AG04450 (cell line): ENCODE results near the gene KCNQ2. TPM values are rescaled to one million over a fixed set of nuclear protein-coding genes. Genes with fewer than 3 reads are reported as not detected.

Experiments used
- CTCF ChIA-PET: fragments of 300-600, 350-600 bp; formaldehyde crosslinking; extraction: SDS; loops from one replicate; lab custom pipeline; 2022; ENCODE audit warnings: antibody characterized with exemption, inconsistent platforms; lab: Charles Lee
- POLR2A ChIA-PET: fragments of 350-600 bp; formaldehyde crosslinking; extraction: SDS; loops from one replicate; lab custom pipeline; 2021; ENCODE audit warnings: antibody characterized with exemption, inconsistent platforms; lab: Yijun Ruan, JAX
- DNase-seq: peaks from one replicate; pipeline ENCODE4 v3.0.0-alpha.2; 2011; ENCODE audit warnings: low read depth, low spot score
- H3K27ac ChIP-seq: one replicate; pipeline ENCODE4 v1.5.1; 2012; ENCODE audit warnings: low read depth, low read length, control low read depth
- H3K27me3 ChIP-seq: one replicate; pipeline ENCODE4 v1.6.0; 2012; ENCODE audit warnings: low read length; ENCODE audit not compliant: control insufficient read depth, insufficient read depth
- H3K4me3 ChIP-seq: 2 replicates; pipeline ENCODE4 v1.5.1; 2011; ENCODE audit warnings: mild to moderate bottlenecking, low read depth, low read length, control low read depth
- H3K9me3 ChIP-seq: 2 replicates; pipeline ENCODE4 v1.5.1; 2012; ENCODE audit warnings: low read length; ENCODE audit not compliant: control insufficient read depth, insufficient read depth
- polyA plus RNA-seq: library from polyadenylated mRNA; depleted of rRNA; stranded (reverse); fragments of >200 nt; gene quantifications from 2 replicates; pipeline ENCODE4 v1.2.3, GENCODE V29; 2011
- TF ChIP-seq, protein P1 (sequence below): IDR thresholded peaks from 2 replicates; pipeline ENCODE4 v1.5.1; 2011; ENCODE audit warnings: low read depth, low read length, control low read depth, inconsistent platforms

Gene KCNQ2
- polyA plus RNA-seq, 1 experiment, result not detected

- Histone ChIP-seq H3K27ac (no peak overlapping the region), H3K27me3 (peaks cover 12% of the 10 kb centered on the region), H3K9me3 (peaks cover 6% of the 10 kb centered on the region; the same call in 1 of the 2 replicates), H3K4me3 (no peak overlapping the region)
- DNase-seq, result no peak
- TF ChIP-seq, protein P1, sequence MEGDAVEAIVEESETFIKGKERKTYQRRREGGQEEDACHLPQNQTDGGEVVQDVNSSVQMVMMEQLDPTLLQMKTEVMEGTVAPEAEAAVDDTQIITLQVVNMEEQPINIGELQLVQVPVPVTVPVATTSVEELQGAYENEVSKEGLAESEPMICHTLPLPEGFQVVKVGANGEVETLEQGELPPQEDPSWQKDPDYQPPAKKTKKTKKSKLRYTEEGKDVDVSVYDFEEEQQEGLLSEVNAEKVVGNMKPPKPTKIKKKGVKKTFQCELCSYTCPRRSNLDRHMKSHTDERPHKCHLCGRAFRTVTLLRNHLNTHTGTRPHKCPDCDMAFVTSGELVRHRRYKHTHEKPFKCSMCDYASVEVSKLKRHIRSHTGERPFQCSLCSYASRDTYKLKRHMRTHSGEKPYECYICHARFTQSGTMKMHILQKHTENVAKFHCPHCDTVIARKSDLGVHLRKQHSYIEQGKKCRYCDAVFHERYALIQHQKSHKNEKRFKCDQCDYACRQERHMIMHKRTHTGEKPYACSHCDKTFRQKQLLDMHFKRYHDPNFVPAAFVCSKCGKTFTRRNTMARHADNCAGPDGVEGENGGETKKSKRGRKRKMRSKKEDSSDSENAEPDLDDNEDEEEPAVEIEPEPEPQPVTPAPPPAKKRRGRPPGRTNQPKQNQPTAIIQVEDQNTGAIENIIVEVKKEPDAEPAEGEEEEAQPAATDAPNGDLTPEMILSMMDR, result no peak
- POLR2A ChIA-PET, result no interaction called here
- CTCF ChIA-PET, result no interaction called here
Measured at GRCh38 chr20:63513207-63513606, 40.8 kb upstream of the KCNQ2 start.

GRCh38 chr20:63509088-63509564, 36.7 kb upstream of the KCNQ2 start:
- CTCF ChIA-PET, result interaction anchor here (2.0 kb wide), 1 partner anchor 13 kb away, joined by 11 read pairs; no protein-coding TSS in a partner anchor
- Histone ChIP-seq H3K27ac (no peak overlapping the region), H3K27me3 (peaks cover 30% of the 10 kb centered on the region), H3K9me3 (peaks cover 21% of the 10 kb centered on the region), H3K4me3 (no peak overlapping the region)
- POLR2A ChIA-PET, result interaction anchor here (1.1 kb wide), 1 partner anchor 12 kb away, joined by 4 read pairs; the partner anchor contains the start of gene PPDPF
- TF ChIP-seq, protein P1, result no peak
- DNase-seq, result no peak

DNA sequence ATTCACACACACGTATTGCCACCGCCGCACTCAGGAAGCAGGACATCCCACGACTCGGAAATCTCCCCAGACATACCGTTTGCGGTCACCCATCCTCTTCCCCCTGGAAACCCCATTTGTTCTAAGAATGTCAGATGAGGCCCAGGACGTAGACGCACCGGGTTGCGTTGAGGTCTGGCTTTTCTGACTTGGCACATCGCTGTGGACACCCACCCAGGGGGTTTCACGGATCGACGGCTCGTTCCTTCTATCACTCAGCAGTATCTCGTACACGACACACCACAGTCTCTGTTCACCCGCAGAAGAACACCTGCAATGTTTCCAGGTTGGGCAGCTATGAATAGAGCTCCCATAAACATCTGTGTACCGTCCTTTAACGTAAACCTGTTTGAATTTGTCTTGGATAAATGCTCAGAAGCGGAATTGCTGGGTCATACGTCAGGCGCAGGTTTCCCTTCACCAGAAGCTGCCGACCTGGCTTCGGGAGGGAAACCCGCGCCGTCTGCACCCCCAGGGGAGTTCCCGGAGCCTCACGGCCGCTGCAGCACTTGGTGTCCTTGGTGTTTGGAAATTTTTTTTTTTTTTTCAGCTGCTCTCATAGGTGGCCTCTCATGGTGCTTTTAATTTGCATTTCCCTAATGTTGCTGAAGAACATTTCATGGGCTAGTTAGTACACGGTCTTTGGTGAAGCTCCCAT, 35.8 kb upstream of the KCNQ2 start:
- Histone ChIP-seq H3K9me3 (peaks cover 21% of the 10 kb centered on the region), H3K27ac (no peak overlapping the region), H3K27me3 (peaks cover 33% of the 10 kb centered on the region), H3K4me3 (no peak overlapping the region)
- no peak for DNase-seq
- CTCF ChIA-PET, result interaction anchor here (2.0 kb wide), 1 partner anchor 12 kb away, joined by 11 read pairs; no protein-coding TSS in a partner anchor
- TF ChIP-seq, protein P1, result no peak
- POLR2A ChIA-PET, result no interaction called here

DNA sequence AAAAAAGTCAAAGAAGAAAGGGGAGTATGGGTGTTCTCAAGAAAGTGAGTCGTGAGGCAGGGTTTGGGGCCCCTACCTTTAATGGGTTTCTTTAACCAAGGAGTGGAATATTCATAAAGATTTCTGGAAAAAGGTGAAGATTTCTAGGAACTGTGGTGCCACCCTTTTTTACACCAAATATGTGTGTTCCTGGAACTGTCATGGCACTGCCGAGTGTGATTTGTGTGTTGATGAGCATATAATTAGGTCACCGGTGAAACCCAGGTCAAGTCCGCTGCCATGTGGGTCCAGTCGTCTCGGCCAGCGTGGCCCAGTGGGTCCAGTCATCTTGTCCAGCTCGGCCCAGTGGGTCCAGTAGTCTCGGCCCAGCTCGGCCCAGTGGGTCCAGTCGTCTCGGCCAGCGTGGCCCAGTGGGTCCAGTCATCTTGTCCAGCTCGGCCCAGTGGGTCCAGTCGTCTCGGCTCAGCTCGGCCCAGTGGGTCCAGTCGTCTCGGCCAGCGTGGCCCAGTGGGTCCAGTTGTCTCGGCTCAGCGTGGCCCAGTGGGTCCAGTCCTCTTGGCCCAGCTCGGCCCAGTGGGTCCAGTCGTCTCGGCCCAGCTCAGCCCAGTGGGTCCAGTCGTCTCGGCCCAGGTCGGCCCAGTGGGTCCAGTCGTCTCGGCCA, 34.8 kb upstream of the KCNQ2 start:
- H3K4me3 ChIP-seq, result no peak overlapping the region
- H3K9me3 ChIP-seq, result peaks cover 21% of the 10 kb centered on the region
- H3K27me3 ChIP-seq, result peaks cover 35% of the 10 kb centered on the region
- ChIA-PET CTCF (interaction anchor here (2.0 kb wide), 1 partner anchor 11 kb away, joined by 11 read pairs; no protein-coding TSS in a partner anchor), POLR2A (interaction anchor here (0.6 kb wide), 1 partner anchor 328 kb away, joined by 5 read pairs; no protein-coding TSS in a partner anchor)
- no peak for DNase-seq
- TF ChIP-seq, protein P1, result no peak
- H3K27ac ChIP-seq, result no peak overlapping the region
